NCI-H2171 treated with DMSO at 0.1 percent for 48 hours (cell line): Measurements from ENCODE around the gene PADI3.

ENCODE experiments used
- DNase-seq: peaks from one replicate; lab custom pipeline; 2025; lab: John Stamatoyannopoulos, UW

The PADI3 gene

GRCh38 chr1:17214876-17215544 is 33.9 kb upstream of the PADI3 start:
- no peak for DNase-seq

- DNase-seq: no peak
Observed at GRCh38 chr1:17215545-17215890, 33.4 kb upstream of the PADI3 start.

DNA sequence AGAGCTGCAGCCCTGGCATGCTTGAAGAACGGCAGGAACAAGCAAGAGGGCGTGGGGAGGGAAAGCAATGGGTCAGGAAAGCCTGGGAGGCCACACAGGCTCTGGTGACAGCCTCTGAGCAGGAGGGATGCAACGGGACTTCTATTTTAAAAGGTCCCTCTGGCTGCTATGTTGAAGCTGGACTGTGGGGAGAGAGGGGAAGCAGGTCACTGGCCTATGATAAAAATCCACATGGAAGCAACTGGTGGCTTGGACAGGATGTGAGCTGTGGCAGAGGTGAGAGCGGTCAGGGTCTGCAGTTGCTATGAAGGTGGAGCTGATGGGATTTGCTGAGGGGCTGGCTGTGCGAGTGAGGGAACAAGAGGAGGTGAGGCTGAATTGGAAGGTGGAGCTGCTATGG is 32.8 kb upstream of the PADI3 start:
- no peak for DNase-seq

DNA sequence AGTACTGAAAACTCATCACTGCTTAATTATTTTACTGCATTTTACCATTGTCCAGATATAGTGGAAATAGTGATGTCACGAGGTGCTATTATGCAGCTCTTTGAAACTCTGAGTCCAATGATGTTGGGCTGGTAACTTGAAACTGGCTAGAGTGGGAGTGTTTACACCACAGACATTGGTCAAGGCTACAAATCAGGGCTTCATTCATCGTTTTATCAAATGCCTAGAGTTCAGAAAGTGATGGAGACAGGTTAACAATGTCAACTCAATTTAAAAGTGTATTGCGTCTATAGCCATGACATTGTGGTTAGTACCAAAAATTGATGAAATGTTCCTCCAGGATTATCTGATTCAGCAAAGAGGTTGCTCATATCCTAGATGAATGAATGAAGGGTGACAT is 31.3 kb upstream of the PADI3 start:
- DNase-seq: no peak

DNA sequence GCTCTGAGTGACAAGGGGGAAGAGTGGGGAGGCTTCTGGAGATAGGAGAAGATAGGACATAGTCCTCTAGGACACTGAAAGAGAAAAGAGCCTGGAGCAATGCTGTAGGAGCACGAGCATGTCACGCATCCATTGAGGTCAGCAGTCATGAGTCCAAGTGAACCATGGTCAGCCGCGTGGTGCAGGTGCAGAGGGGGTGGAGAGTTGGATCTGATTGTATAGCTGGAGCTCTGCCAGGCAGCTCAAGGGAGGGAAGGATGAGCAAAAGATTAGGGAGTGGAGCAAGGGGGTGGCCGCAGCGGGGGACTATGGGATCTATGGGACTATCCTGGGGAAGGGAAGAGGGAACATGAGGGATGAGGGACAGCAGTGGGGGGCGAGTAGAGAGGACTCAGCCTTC is 30.0 kb upstream of the PADI3 start:
- no peak for DNase-seq

GRCh38 chr1:17220287-17220686 is 28.6 kb upstream of the PADI3 start:
- no peak for DNase-seq

GRCh38 chr1:17222557-17222956 is 26.3 kb upstream of the PADI3 start:
- no peak for DNase-seq

GRCh38 chr1:17224434-17224833 is 24.5 kb upstream of the PADI3 start:
- no peak for DNase-seq

DNA sequence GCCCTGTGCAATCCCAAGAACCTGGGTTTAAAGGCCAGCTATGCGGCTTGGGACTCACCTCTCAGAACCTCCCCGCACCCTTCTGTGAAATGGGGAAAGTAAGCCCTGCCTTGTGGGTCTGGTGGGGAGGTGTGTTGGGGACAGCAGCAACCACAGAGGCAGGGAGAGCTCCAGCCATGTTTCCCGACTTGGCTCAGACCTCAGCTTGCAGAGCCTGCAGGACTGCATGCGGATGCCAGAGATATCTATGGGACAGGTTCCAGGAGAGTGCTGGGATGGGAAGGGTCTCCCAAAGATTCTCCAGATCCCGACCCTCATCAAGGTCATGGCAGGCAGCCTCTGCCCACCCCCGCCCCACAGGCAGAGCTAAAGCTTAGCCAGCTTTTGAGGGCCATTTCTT is 23.8 kb upstream of the PADI3 start:
- DNase-seq: no peak

- DNase-seq: no peak
Observed at GRCh38 chr1:17227358-17227915, 21.5 kb upstream of the PADI3 start.

GRCh38 chr1:17228619-17229018 is 20.3 kb upstream of the PADI3 start:
- no peak for DNase-seq

DNA sequence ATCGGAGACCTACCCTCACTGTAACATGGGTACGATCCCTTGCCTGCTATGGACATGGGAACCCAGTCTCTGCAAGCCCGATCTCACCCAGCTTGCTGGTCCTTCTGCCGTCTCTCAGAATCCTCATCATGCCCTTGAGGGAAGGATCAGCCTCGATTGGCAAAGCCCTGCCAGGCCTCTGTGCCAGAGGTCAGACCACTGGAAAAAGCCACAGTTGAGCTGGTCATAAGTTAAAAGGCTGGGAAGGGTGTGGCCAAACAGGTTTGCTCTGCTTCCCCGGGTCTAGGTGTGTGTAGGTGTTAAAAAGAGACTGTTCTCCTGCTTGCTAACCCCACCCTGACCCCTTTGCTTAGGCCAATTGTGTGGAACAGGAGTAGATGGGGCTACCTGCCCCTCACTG is 19.5 kb upstream of the PADI3 start:
- DNase-seq: no peak

GRCh38 chr1:17230106-17230505 is 18.8 kb upstream of the PADI3 start:
- no peak for DNase-seq

- DNase-seq: no peak
Observed at GRCh38 chr1:17230671-17231310, 18.1 kb upstream of the PADI3 start.

DNA sequence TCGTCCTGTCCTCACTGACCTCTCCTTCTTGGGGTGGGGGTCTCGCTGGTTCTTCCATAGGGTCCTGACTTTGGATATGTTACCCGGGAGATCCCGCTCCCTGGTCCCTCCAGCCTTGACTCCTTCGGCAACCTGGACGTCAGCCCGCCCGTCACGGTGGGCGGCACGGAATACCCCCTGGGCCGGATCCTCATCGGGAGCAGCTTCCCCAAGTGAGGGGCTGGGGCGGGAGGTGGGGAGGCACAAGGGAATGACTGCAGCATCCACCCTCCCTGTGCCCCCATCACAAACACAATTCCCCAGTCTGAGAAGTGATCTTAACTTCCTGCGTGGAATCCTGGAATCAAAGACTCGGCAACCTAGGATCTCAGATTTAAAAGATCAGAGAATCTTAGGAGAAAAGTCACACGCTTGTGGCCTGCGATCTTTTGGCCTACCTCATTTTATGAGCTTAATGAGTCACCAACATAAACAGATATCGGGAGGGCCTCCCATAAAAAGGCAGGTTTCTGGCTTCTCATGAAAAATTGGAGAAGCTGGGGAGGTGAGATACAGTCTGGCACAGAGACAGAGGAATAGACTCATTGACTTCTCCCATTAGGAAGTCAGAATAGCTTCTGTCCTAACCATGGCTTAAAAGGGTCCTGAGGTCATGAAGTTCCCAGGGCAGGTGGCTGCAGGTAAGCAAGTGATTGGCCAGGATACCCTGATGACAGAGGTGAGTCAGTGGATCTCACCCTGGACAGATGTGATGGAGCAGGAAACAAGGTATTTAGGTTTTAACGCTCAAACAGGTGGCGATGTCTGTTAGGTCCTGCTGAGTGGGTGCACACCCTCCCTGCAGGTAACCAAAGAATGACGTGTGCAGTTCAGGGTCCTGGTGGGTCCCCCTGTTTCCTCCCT is 15.9 kb upstream of the PADI3 start:
- DNase-seq: no peak

GRCh38 chr1:17233675-17234320 is 15.1 kb upstream of the PADI3 start:
- DNase-seq: no peak

GRCh38 chr1:17234405-17234804 is 14.5 kb upstream of the PADI3 start:
- no peak for DNase-seq

DNA sequence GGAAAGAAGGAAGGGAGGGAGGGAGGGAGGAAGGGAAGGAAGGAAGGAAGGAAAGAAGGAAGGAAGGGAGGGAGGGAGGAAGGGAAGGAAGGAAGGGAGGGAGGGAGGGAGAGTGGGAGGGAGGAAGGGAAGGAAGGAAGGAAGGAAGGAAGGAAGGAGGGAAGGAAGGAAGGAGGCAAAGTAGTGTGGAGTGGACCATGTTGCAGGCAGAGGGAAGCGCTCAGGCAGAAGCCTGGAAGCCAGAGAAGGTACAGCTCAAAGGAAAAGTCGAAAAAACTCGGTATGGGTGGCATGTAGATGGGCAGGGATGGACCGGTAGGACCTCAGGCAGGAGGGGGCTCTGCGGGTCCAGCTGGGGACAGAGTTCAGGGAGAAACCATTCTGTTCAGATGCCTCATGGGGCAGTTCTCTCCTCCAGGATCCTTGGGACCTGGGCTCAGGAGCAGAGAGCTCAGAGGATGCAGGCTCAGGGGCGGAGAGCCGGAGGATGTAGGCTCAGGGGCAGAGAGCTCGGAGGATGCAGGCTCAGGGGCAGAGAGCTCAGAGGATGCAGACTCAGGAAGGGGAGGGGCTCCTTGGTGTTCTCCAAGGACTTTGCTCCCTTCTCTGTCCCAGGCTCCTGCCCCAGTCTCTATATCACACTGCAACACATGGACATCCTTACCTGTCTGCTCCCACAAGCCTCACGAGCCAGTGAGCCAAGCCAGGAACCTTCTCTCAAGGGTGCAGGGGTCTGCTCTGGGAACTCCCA is 13.6 kb upstream of the PADI3 start:
- DNase-seq: no peak

- DNase-seq: peak; percentile 79
Observed at GRCh38 chr1:17236779-17237560, 11.9 kb upstream of the PADI3 start.

DNA sequence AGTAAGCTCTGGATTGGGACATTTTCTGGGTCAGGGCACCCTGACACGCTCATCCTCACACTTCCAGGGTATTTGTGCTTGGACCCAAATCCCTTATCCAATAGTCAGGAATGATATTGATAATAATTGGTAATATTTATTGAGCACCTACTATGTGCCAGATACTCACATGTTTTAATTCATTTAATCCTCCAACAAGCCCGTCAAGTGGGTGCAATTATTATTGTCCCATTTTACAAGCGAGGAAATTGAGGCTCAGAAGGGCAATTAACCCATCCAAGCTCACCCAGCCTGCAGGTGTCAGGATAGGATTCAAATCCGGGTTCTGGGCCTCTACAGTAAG is 11.4 kb upstream of the PADI3 start:
- no peak for DNase-seq

- peak; percentile 86 for DNase-seq
Observed at GRCh38 chr1:17239420-17239819, 9.5 kb upstream of the PADI3 start.
